ENCODE data around the gene GRK5.

Gene GRK5

GRCh38 chr10:119368581-119368980 is 161.2 kb downstream of the GRK5 start:
- no peak for TF ChIP-seq GATA2 (IDR thresholded peaks at IDR 0.05; ENCODE audit: low read depth, low read length)
- TF ChIP-seq GATA3 (IDR thresholded peaks at IDR 0.05; ENCODE audit: low read depth, low read length): no peak

GRCh38 chr10:119368991-119369869 is 161.9 kb downstream of the GRK5 start:
- TF ChIP-seq GATA3 (IDR thresholded peaks at IDR 0.05; ENCODE audit: low read depth, low read length): no peak
- no peak for TF ChIP-seq GATA2 (IDR thresholded peaks at IDR 0.05; ENCODE audit: low read depth, low read length)

- TF ChIP-seq GATA2 (IDR thresholded peaks at IDR 0.05; ENCODE audit: low read depth, low read length): peak; percentile 63
- TF ChIP-seq GATA3 (IDR thresholded peaks at IDR 0.05; ENCODE audit: low read depth, low read length): no peak
Observed at GRCh38 chr10:119370111-119370741, 162.9 kb downstream of the GRK5 start.

GRCh38 chr10:119370972-119371703 is 163.8 kb downstream of the GRK5 start:
- TF ChIP-seq GATA3 (IDR thresholded peaks at IDR 0.05; ENCODE audit: low read depth, low read length): no peak
- no peak for TF ChIP-seq GATA2 (IDR thresholded peaks at IDR 0.05; ENCODE audit: low read depth, low read length)

GRCh38 chr10:119371704-119372663 is 164.6 kb downstream of the GRK5 start:
- TF ChIP-seq GATA3 (IDR thresholded peaks at IDR 0.05; ENCODE audit: low read depth, low read length) (no peak), GATA2 (IDR thresholded peaks at IDR 0.05; ENCODE audit: low read depth, low read length) (no peak)

GRCh38 chr10:119373294-119374102 is 166.1 kb downstream of the GRK5 start:
- TF ChIP-seq GATA2 (IDR thresholded peaks at IDR 0.05; ENCODE audit: low read depth, low read length): no peak
- no peak for TF ChIP-seq GATA3 (IDR thresholded peaks at IDR 0.05; ENCODE audit: low read depth, low read length)

GRCh38 chr10:119374236-119374635 is 166.9 kb downstream of the GRK5 start:
- TF ChIP-seq GATA3 (IDR thresholded peaks at IDR 0.05; ENCODE audit: low read depth, low read length) (no peak), GATA2 (IDR thresholded peaks at IDR 0.05; ENCODE audit: low read depth, low read length) (no peak)

- no peak for TF ChIP-seq GATA3 (IDR thresholded peaks at IDR 0.05; ENCODE audit: low read depth, low read length)
- TF ChIP-seq GATA2 (IDR thresholded peaks at IDR 0.05; ENCODE audit: low read depth, low read length): no peak
Observed at GRCh38 chr10:119375574-119376272, 168.4 kb downstream of the GRK5 start.

- TF ChIP-seq GATA3 (IDR thresholded peaks at IDR 0.05; ENCODE audit: low read depth, low read length): no peak
- no peak for TF ChIP-seq GATA2 (IDR thresholded peaks at IDR 0.05; ENCODE audit: low read depth, low read length)
Observed at GRCh38 chr10:119377451-119377957, 170.1 kb downstream of the GRK5 start.

GRCh38 chr10:119377958-119378736 is 170.8 kb downstream of the GRK5 start:
- TF ChIP-seq GATA2 (IDR thresholded peaks at IDR 0.05; ENCODE audit: low read depth, low read length): peak; percentile 43; the same call in 1 of the 2 replicates
- no peak for TF ChIP-seq GATA3 (IDR thresholded peaks at IDR 0.05; ENCODE audit: low read depth, low read length)

GRCh38 chr10:119378737-119379067 is 171.3 kb downstream of the GRK5 start:
- TF ChIP-seq GATA2 (IDR thresholded peaks at IDR 0.05; ENCODE audit: low read depth, low read length): no peak
- no peak for TF ChIP-seq GATA3 (IDR thresholded peaks at IDR 0.05; ENCODE audit: low read depth, low read length)

All from SH-SY5Y (cell line).